Amygdala (tissue), 56 donors: Measurements from ENCODE around the gene RTL10.

Source experiments
- DNase-seq, 56 donors: peaks; one replicate each; lab custom pipeline; 2025; lab: John Stamatoyannopoulos, UW

RTL10 gene

GRCh38 chr22:19815823-19816290 is 38.8 kb downstream of the RTL10 start:
- no peak for DNase-seq

GRCh38 chr22:19815093-19815822 is 39.4 kb downstream of the RTL10 start:
- no peak for DNase-seq

GRCh38 chr22:19814428-19814827 is 40.2 kb downstream of the RTL10 start:
- DNase-seq, result no peak

GRCh38 chr22:19812910-19813309 is 41.8 kb downstream of the RTL10 start:
- no peak for DNase-seq

- DNase-seq, result no peak
Observed at GRCh38 chr22:19811811-19812771, 42.6 kb downstream of the RTL10 start.

- no peak for DNase-seq
Observed at GRCh38 chr22:19811211-19811621, 43.5 kb downstream of the RTL10 start.

- DNase-seq, result no peak
Observed at GRCh38 chr22:19810381-19811201, 44.1 kb downstream of the RTL10 start.

- no peak for DNase-seq
Observed at GRCh38 chr22:19809741-19810140, 44.9 kb downstream of the RTL10 start.

- DNase-seq, result no peak
Observed at GRCh38 chr22:19808873-19809478, 45.7 kb downstream of the RTL10 start.

GRCh38 chr22:19807914-19808872 is 46.5 kb downstream of the RTL10 start:
- DNase-seq, result no peak

- no peak for DNase-seq
Observed at GRCh38 chr22:19807161-19807913, 47.3 kb downstream of the RTL10 start.

- DNase-seq, result no peak
Observed at GRCh38 chr22:19806213-19807160, 48.2 kb downstream of the RTL10 start.

GRCh38 chr22:19805821-19806212 is 48.9 kb downstream of the RTL10 start:
- no peak for DNase-seq
